Activated naive CD8-positive, alpha-beta T cell treated with anti-CD3 and anti-CD28 coated beads, Interleukin-2, amount 10 ng/mL, durations not matched to agents 7 days and 5 days (primary cell): Measurements from ENCODE around the gene TMEM94. TPM values are rescaled to one million over a fixed set of nuclear protein-coding genes. Genes with fewer than 3 reads are reported as not detected.

Experiments used
- ATAC-seq: fragments of 150-1000 bp; cut with Tn5 transposase; one replicate; pipeline ENCODE4 v1.10.0; 2021; ENCODE audit warnings: low read depth, moderate library complexity
- POLR2A ChIA-PET: fragments of 350-600 bp; sonication (Branson Sonifier 250); formaldehyde crosslinking; loops from one replicate; lab custom pipeline; 2021; ENCODE audit warnings: antibody characterized with exemption; lab: Charles Lee
- DNase-seq: peaks from one replicate; pipeline ENCODE4 v3.0.0; 2021
- H3K27ac Mint-ChIP-seq: one replicate; pipeline ENCODE4 v1.8.0; 2022; ENCODE audit warnings: mild to moderate bottlenecking, mixed read lengths
- H3K27me3 Mint-ChIP-seq: one replicate; pipeline ENCODE4 v1.8.0; 2022; ENCODE audit warnings: mild to moderate bottlenecking, moderate library complexity, mixed read lengths
- H3K36me3 Mint-ChIP-seq: one replicate; pipeline ENCODE4 v1.8.0; 2021; ENCODE audit warnings: mild to moderate bottlenecking, mixed read lengths
- H3K4me1 Mint-ChIP-seq: one replicate; pipeline ENCODE4 v1.8.0; 2021; ENCODE audit warnings: mixed read lengths
- H3K4me3 Mint-ChIP-seq: one replicate; pipeline ENCODE4 v1.8.0; 2022; ENCODE audit warnings: mild to moderate bottlenecking, moderate library complexity, mixed read lengths
- H3K9me3 Mint-ChIP-seq: one replicate; pipeline ENCODE4 v1.8.0; 2021; ENCODE audit warnings: mixed read lengths
- total RNA-seq, 2 experiments: library from RNA; stranded (reverse); gene quantifications; one replicate each; pipeline ENCODE4 v1.2.3, GENCODE V29; 2021

Gene TMEM94
- total RNA-seq: 100 to 1,000 TPM; 112 to 115 TPM

DNA sequence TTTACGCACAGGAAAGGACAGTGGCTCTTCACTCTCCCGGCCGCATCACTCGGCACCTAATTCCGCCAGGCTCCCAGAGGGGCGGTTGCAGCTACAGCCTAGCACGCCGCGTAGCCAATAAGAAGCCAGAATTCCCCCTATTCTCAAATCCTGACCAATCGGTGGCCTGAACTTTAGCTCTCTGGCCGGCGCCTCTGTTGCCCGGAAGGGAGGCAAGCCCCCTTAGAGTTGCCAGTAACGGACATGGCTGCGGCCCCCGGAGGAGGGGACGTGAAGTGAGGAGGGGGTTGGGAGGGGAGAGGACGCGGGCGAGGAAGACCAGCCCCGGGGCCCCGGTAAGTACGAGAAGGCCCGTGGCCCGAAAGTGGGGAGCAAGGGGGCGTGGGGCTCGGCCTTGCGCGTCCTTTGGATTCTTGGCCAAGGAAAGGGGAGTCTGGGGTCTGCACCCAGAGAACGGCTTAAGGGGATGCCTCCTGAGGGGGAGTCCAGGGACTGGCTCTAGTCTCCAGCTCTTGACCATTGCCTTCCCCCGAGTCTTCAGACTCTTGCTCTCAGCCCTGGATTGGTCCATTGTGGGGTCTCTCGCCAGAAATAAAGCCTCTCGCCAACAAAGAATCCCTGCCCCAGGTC, at the start of gene TMEM94:
TMEM94 (plus strand) TSS at position 219 of the 630 bp plus-strand sequence. CDS start 15,271 bp downstream, outside the sequence.
- Mint-ChIP-seq H3K36me3 (no peaks in the 10 kb centered on the region), H3K4me3 (peak within 1 kb of the TSS; percentile 92), H3K27me3 (no peaks in the 10 kb centered on the region), H3K27ac (peak within 1 kb of the TSS; percentile 85), H3K9me3 (no peaks in the 10 kb centered on the region), H3K4me1 (peaks cover 28% of the 10 kb centered on the region)
- ATAC-seq: peak; percentile 98
- peak; percentile 82 for DNase-seq
- POLR2A ChIA-PET: interaction anchor here (0.5 to 2.5 kb wide), 29 partner anchors 10 to 538 kb away, joined by 3 to 27 read pairs (median 3); partner anchors contain the start of genes GGA3, LLGL2, MIF4GD and MRPS7

DNA sequence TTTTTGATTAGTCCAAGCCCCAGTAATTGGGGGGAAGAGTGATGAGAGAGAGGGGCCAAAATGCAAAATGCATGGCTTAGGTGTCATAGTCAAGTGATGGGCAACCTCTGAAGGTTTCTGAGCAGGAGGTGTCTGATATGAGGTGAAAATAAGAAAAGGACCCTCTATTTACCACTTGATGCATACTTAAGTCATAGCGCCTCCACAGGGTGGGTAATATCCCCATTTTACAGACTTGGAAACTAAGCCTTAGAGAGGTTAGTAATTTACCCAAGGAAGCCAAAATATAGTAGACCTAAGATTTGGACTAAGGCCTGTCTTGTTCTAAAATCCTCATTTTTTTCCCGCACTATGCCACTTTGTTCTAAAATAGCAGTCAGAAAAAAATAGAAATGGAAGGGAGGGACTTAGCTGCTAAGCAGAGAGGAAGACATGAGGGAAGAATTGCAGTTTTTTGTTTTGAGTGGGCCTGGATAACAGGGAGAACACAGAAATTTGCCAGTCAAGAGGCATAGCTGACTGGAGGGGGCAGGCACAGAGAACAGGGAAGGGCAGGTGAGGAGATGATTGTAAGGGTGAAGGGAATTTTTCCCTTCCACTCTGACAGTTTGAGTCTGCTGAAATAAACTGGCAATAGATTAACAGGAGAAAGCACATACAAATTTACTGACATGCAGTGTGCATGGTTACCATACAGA, 48.6 kb upstream of the TMEM94 start:
- Mint-ChIP-seq H3K27ac (no peak overlapping the region), H3K27me3 (peaks cover 4% of the 10 kb centered on the region), H3K4me1 (peaks cover 37% of the 10 kb centered on the region), H3K36me3 (peaks cover 6% of the 10 kb centered on the region), H3K9me3 (no peaks in the 10 kb centered on the region), H3K4me3 (no peak overlapping the region)
- POLR2A ChIA-PET: interaction anchor here (0.7 to 1.1 kb wide), 3 partner anchors 70 to 373 kb away, joined by 3 to 5 read pairs (median 3); partner anchors contain the start of gene MIF4GD
- ATAC-seq (no peak), DNase-seq (no peak)

DNA sequence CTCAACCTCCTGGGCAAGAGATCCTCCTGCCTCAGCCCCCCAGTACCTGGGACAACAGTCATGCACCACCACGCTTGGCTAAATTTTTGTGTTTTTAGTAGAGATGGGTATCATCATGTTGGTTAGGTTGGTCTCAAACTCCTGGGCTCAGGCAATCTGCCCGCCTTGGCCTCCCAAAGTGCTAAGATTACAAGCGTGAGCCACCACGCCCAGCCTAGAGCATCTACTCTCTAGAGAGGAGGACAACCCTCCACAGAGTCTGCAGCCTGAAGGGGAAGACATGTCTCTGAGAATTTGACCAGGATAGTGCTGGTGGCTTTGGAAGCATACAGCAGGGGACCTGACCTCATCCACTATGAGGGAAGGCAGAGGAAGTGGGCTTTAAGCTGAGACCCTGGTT, 46.3 kb upstream of the TMEM94 start:
- POLR2A ChIA-PET: interaction anchor here (1.0 kb wide), 1 partner anchor 9 kb away, joined by 3 read pairs; no protein-coding TSS in a partner anchor
- Mint-ChIP-seq H3K27ac (peak overlapping the region; percentile 54), H3K36me3 (no peaks in the 10 kb centered on the region), H3K9me3 (no peaks in the 10 kb centered on the region), H3K4me3 (no peak overlapping the region), H3K27me3 (peaks cover 13% of the 10 kb centered on the region), H3K4me1 (peaks cover 36% of the 10 kb centered on the region)
- ATAC-seq (no peak), DNase-seq (no peak)

DNA sequence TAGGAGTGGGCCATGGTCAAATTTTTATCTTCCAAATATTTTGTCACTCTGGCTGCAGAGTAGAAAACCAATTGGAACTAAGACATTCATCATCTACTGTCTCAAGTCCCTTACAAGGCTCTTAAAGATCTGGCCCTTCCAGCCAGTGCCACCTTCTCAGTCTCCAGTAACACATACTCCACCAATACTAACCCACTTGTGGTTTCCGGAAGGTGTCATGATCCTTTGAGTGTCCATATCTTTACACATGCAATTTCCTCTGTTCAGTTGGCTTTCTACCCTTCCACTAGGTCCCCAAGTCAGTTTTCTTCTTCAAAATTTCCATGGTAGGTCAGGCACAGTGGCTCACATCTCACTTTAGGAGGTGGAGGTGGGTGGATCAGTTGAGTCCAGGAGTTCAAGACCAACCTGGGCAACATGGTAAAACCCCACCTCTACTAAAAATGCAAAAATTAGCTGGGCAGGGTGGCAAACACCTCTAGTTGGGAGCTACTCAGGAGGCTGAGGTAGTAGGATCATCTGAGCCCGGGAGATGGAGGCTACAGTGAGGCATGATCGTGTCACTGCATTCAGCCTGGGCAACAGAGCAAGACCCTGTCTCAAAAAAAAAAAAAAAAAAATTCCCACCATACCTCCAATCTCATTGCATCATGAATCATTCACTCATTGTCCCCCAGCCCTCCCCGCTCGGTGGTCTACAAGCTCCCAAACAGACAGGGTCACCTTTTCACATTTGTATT, 44.9 kb upstream of the TMEM94 start:
- peak overlapping the region; percentile 73 for H3K4me3 Mint-ChIP-seq
- DNase-seq: no peak
- H3K27ac Mint-ChIP-seq: peak overlapping the region; percentile 81
- H3K36me3 Mint-ChIP-seq: no peaks in the 10 kb centered on the region
- POLR2A ChIA-PET: interaction anchor here (0.6 to 1.8 kb wide), 9 partner anchors 11 to 400 kb away, joined by 3 to 12 read pairs (median 5); partner anchors contain the start of genes GGA3, MIF4GD, MRPS7 and SLC25A19
- peak; percentile 44 for ATAC-seq
- peaks cover 19% of the 10 kb centered on the region for H3K27me3 Mint-ChIP-seq
- H3K9me3 Mint-ChIP-seq: no peaks in the 10 kb centered on the region
- H3K4me1 Mint-ChIP-seq: peaks cover 31% of the 10 kb centered on the region

DNA sequence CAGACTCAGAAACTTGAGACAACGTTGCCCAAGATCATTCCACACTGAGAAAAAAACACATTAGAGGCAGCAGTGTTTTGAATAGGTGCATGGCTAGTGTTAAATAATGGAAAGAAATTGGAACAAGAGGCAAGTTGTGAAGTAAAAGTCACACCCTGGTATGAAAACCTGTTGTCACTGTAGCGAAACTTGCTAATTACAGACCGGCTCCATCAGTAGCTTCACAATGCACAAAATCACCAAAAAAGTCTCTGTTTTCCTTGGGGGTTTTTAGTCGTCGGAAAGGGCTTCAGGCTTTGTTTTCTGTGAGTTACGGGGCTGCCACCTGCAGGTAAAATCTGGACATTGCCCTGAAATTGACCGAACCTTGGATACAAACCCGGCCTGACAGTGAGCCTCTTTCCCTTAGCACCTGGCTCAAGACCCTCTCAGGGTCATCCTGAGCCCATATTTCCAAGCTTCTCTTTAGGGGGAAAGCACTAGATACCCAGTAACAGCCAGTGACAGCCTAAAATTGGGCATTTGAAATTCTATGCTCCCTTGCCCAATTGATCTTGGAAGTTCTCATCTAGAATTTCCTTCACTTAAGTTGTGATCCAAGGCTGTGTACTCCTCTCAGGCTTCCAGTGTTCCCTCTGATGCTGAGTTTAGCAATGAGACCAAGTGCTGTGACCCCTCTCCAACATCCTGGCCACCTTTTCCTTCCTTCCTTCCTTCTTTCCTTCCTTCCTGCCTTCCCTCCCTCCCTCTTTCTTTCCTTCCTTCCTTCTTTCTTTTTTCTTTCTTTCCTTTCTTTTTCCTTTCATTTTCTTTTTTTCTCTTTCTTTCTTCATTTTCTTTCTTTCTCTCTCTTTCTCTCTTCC, 43.7 kb upstream of the TMEM94 start:
- no peaks in the 10 kb centered on the region for H3K9me3 Mint-ChIP-seq
- peaks cover 19% of the 10 kb centered on the region for H3K27me3 Mint-ChIP-seq
- DNase-seq (peak; percentile 78), ATAC-seq (peak; percentile 70)
- peak overlapping the region; percentile 73 for H3K4me3 Mint-ChIP-seq
- POLR2A ChIA-PET: interaction anchor here (0.7 to 1.8 kb wide), 7 partner anchors 90 to 241 kb away, joined by 3 to 12 read pairs (median 7); partner anchors contain the start of genes GGA3, MIF4GD, MRPS7 and SLC25A19
- H3K27ac Mint-ChIP-seq: peak overlapping the region; percentile 81
- peaks cover 28% of the 10 kb centered on the region for H3K4me1 Mint-ChIP-seq
- H3K36me3 Mint-ChIP-seq: no peaks in the 10 kb centered on the region

DNA sequence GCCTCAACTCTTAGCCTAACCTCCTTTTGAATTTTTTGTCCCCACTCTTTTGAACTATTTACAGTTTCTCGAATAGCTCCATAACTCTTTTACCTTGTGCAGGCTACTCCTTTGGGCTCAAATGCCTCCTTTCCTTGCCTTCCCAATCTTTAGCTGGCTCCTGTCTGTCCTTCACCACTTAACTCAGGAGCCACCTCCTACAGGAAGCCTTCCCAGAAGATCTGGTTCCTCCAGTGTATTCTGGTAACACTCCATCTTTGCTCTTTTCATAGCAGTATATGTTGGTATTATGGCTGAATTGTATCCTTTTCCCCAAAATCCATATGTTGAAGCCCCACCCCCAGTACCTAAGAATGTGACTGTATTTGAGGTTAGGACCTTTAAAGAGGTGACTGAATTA, 41.9 kb upstream of the TMEM94 start:
- Mint-ChIP-seq H3K9me3 (no peaks in the 10 kb centered on the region), H3K4me3 (no peak overlapping the region), H3K27me3 (peaks cover 24% of the 10 kb centered on the region), H3K36me3 (no peaks in the 10 kb centered on the region), H3K27ac (no peak overlapping the region), H3K4me1 (peaks cover 31% of the 10 kb centered on the region)
- POLR2A ChIA-PET: interaction anchor here (1.2 kb wide), 1 partner anchor 143 kb away, joined by 9 read pairs; the partner anchor contains the start of gene MIF4GD
- ATAC-seq (no peak), DNase-seq (no peak)

DNA sequence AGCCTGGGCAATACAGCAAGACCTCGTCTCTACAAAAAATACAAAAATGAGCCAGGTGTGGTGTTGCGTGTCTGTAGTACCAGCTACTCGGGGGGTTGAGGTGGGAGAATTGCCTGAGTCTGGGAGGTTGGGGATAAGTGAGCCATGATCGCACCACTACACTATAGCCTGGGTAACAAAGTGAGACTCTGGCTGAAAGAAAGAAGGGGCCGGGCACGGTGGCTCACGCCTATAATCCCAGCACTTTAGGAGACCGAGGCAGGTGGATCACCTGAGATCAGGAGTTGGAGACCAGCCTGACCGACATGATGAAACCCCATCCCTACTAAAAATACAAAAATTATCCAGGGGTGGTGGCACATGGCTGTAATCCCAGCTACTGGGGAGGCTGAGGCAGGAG, 40.4 kb upstream of the TMEM94 start:
- no peak for ATAC-seq

DNA sequence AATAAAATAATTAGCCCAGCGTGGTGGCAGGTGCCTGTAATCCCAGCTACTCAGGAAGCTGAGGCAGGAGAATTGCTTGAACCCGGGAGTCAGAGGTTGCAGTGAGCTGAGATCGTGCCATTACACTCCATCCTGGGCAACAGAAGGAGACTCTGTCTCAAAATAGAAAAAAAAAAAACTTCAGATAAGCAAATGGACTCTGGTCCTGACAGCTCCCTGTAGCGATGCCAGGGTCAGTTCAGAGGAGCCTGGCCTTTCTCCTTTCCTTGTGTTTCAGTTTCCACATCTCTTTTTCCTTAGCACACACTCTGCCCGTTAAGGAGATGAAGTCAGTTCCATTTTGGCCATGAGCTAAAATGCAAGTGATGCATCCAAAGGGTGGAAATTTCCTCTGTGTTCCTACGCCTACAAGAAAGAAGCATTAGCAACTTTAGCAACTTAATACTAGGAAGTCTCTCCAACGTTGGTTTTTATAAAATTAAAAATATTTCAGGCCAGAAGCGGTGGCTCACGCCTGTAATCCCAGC, 39.3 kb upstream of the TMEM94 start:
- ATAC-seq (no peak), DNase-seq (no peak)
- peaks cover 18% of the 10 kb centered on the region for H3K4me1 Mint-ChIP-seq
- peaks cover 28% of the 10 kb centered on the region for H3K27me3 Mint-ChIP-seq
- POLR2A ChIA-PET: no interaction called here
- H3K4me3 Mint-ChIP-seq: no peak overlapping the region
- H3K36me3 Mint-ChIP-seq: no peaks in the 10 kb centered on the region
- no peak overlapping the region for H3K27ac Mint-ChIP-seq
- no peaks in the 10 kb centered on the region for H3K9me3 Mint-ChIP-seq

More for the DNA sequence above, 40.4 kb upstream of the TMEM94 start:
- Mint-ChIP-seq H3K27me3 (peaks cover 28% of the 10 kb centered on the region), H3K9me3 (no peaks in the 10 kb centered on the region), H3K4me3 (no peak overlapping the region), H3K27ac (no peak overlapping the region), H3K36me3 (no peaks in the 10 kb centered on the region), H3K4me1 (peaks cover 26% of the 10 kb centered on the region)
- POLR2A ChIA-PET: no interaction called here
- DNase-seq: no peak

DNA sequence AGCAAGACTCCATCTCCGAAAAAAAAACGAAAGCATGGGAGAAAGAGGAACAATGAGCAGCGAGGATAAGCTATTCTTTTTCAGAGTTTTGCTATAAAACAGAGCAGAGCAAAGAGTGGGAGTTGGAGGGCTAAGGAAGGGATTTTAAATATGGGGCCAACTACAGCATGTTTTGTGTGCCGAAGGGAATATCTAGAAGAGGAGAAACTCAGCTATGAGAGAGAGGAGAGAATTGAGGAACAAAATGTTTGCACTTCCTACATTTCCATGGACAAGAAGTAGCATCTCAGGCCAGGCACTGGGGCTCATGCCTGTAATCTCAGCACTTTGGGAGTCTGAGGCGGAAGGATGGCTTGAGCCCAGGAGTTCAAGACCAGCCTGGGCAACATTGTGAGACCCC, 37.9 kb upstream of the TMEM94 start:
- POLR2A ChIA-PET: no interaction called here
- Mint-ChIP-seq H3K27ac (no peak overlapping the region), H3K4me3 (no peak overlapping the region), H3K27me3 (peaks cover 21% of the 10 kb centered on the region), H3K36me3 (no peaks in the 10 kb centered on the region), H3K4me1 (peaks cover 6% of the 10 kb centered on the region), H3K9me3 (no peaks in the 10 kb centered on the region)
- ATAC-seq (no peak), DNase-seq (no peak)

DNA sequence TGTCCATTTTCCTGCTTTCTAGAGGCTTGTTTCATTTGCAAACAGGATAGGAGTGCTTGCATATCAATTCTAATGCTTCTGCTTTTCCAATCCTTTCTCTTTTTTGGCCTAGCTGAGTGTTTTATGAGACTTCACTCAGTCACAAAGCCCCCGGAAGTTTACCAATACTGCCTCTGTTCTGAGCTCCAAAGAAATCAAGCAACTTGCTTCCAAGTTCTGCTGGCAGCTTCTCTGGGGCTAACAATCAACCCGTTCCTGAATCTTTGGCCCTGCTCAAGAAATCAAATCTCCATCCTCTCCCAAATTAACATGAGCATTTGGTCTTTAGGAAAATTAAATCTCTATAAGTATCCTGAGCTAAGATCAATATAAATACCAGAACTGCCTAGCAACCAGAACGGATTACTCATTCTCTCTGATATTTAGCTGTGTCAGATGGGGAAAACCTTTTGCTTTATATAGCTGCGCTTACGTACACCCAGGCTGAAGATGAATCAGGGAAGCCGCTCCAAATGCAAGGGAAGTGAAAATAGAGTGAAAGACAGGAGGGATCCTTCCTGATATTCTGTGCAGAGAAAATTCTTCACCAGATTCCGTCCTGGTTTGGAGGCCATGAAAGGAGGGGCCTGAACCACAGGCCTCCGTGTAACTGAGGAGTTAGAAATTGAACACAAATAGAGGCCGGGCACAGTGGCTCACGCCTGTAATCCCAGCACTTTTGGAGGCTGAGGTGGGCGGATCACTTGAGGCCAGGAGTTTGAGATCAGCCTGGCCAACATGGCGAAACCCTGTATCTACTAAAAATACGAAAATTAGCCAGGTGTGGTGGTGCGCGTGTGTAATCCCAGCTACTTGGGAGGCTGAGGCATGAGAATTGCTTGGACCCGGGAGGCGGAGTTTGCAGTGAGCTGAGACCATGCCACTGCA, 27.6 kb upstream of the TMEM94 start:
- no peak for ATAC-seq
- Mint-ChIP-seq H3K4me1 (peaks cover 11% of the 10 kb centered on the region), H3K36me3 (no peaks in the 10 kb centered on the region), H3K9me3 (no peaks in the 10 kb centered on the region), H3K27me3 (peaks cover 7% of the 10 kb centered on the region), H3K27ac (no peak overlapping the region), H3K4me3 (no peak overlapping the region)
- POLR2A ChIA-PET: no interaction called here
- DNase-seq: no peak

DNA sequence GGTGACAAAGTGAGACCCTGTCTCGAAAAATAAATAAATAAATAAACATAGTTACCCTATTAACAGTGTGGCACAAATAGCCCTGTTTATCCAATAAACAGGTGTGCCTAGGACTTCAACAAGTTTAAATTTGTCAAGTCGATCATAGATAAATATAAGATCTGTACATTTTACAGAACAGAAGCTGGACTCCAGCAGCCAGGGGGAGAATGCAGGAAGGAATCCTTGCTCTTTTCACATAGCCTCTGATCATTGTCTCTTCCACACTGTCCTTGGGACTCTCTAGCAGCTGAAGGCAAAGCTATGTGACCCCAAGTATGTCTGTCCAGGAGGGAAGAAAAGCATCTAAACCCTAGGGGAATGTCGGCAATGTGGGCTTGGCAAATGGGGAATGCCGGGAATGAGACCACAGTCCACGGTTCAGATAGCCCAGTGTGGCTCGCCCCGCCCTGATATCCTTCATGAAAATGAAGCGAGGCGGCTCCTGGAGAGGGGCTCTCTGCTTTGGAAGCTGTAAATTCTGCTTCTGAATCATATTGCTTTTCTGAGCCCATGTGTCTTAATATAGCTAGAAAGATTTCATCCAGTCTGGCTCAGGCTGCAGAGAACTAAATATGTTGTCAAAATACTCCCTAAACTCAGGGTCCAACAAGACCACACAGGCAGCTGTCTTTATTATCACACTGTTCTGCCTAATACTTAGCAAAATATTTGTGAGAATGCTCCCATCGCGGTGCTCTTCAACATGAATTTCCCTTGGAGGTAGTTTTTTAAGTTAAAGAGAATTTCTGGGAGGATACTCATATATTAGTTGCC, 26.1 kb upstream of the TMEM94 start:
- no peak for DNase-seq
- ATAC-seq: no peak
- Mint-ChIP-seq H3K27ac (no peak overlapping the region), H3K4me3 (no peak overlapping the region), H3K4me1 (peaks cover 15% of the 10 kb centered on the region), H3K27me3 (peaks cover 22% of the 10 kb centered on the region), H3K9me3 (no peaks in the 10 kb centered on the region), H3K36me3 (no peaks in the 10 kb centered on the region)
- POLR2A ChIA-PET: no interaction called here
